NCI-H524 treated with DMSO at 0.1 percent for 48 hours (cell line): ENCODE data around the gene TMEM198.

Experiments
- DNase-seq: peaks from one replicate; lab custom pipeline; 2025; lab: John Stamatoyannopoulos, UW

Gene TMEM198

GRCh38 chr2:219509780-219510511 is 33.9 kb upstream of the TMEM198 start:
- peak; percentile 59 for DNase-seq

GRCh38 chr2:219510512-219511135 is 33.2 kb upstream of the TMEM198 start:
- no peak for DNase-seq

- peak; percentile 28 for DNase-seq
Measured at GRCh38 chr2:219511547-219512325, 32.1 kb upstream of the TMEM198 start.

- DNase-seq, result no peak
Measured at GRCh38 chr2:219512524-219513216, 31.2 kb upstream of the TMEM198 start.

GRCh38 chr2:219513787-219514186 is 30.0 kb upstream of the TMEM198 start:
- peak; percentile 48 for DNase-seq

GRCh38 chr2:219514196-219514761 is 29.5 kb upstream of the TMEM198 start, which contains the start of gene ASIC4:
TSS of gene ASIC4 (plus strand) at chr2:219514482. CDS start at chr2:219514725, 243 bp downstream.
- peak; percentile 22 for DNase-seq

GRCh38 chr2:219514836-219515235 is 29.0 kb upstream of the TMEM198 start:
- DNase-seq, result no peak

GRCh38 chr2:219515874-219516629 is 27.8 kb upstream of the TMEM198 start:
- no peak for DNase-seq

GRCh38 chr2:219516888-219517287 is 26.9 kb upstream of the TMEM198 start:
- DNase-seq, result no peak

GRCh38 chr2:219517954-219518778 is 25.7 kb upstream of the TMEM198 start:
- DNase-seq, result peak; percentile 25

- DNase-seq, result no peak
Measured at GRCh38 chr2:219519526-219519916, 24.3 kb upstream of the TMEM198 start.

- no peak for DNase-seq
Measured at GRCh38 chr2:219520079-219520478, 23.7 kb upstream of the TMEM198 start.

GRCh38 chr2:219521066-219521880 is 22.6 kb upstream of the TMEM198 start:
- DNase-seq, result no peak

- DNase-seq, result no peak
Measured at GRCh38 chr2:219522111-219523030, 21.5 kb upstream of the TMEM198 start.

GRCh38 chr2:219523031-219523671 is 20.7 kb upstream of the TMEM198 start:
- DNase-seq, result no peak

- no peak for DNase-seq
Measured at GRCh38 chr2:219524817-219525216, 19.0 kb upstream of the TMEM198 start.

GRCh38 chr2:219525533-219526232 is 18.1 kb upstream of the TMEM198 start:
- DNase-seq, result no peak
